Bronchial smooth muscle cell (primary cell): ENCODE measurements around the gene GREM1. TPM values are rescaled to one million over a fixed set of nuclear protein-coding genes. Genes with fewer than 3 reads are reported as not detected.

Experiments
- total RNA-seq: library from RNA; depleted of rRNA; stranded (reverse); fragments of >200 nt; gene quantifications from 2 replicates; pipeline ENCODE4 v1.2.1, GENCODE V29; 2014

The GREM1 gene
- total RNA-seq, result 66.7 and 213 TPM in 2 replicates

DNA sequence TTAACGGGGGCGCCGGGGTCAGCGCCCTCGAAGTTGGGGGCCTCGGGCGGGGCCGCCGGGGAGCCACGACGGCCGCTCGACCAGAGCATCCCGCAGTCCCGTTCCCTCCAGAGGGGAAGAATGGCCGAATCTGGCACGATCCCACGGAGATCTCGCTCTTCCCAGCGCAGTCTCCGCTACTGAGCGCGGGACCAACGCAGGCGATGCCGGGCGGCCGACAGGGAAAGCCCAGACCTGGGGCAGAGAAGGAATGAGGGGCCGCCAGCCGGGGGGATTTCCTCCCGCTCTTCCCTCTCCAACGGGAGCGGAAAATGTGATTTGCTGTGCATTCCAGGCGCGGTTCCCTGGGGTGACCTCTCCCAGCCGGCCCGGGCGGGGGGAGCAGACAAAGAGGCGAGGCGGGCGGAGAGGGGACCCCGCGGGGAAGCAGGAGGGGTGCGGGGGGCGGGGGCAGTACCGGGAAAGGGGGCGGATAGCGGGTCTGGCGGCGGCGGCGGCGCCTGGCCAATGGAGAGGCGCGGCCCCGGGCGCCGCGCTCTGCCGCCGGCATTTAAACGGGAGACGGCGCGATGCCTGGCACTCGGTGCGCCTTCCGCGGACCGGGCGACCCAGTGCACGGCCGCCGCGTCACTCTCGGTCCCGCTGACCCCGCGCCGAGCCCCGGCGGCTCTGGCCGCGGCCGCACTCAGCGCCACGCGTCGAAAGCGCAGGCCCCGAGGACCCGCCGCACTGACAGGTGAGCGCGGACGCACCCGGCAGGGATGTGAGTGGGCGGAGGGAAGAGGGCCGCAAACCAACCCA, at the start of gene GREM1:
Gene GREM1, plus strand, starts transcription at position 579 of the 801 bp plus-strand sequence. CDS start 12,687 bp downstream, outside the sequence.

Other genes starting within 250 kb of the GREM1 start
- 4.3 and 4.5 TPM in 2 replicates for gene GOLGA8N, start 124.5 kb upstream of the GREM1 start, total RNA-seq
- gene ARHGAP11A, start 102.5 kb upstream of the GREM1 start, total RNA-seq, result 3.3 and 5.4 TPM in 2 replicates
- 12.5 and 24.3 TPM in 2 replicates for gene SCG5, start 76.3 kb upstream of the GREM1 start, total RNA-seq